ENCODE results near the gene PNPLA2. TPM values are rescaled to one million over a fixed set of nuclear protein-coding genes. Genes with fewer than 3 reads are reported as not detected.

Gene PNPLA2
- total RNA-seq, 1 donor from 2014 or later, result 346 TPM

DNA sequence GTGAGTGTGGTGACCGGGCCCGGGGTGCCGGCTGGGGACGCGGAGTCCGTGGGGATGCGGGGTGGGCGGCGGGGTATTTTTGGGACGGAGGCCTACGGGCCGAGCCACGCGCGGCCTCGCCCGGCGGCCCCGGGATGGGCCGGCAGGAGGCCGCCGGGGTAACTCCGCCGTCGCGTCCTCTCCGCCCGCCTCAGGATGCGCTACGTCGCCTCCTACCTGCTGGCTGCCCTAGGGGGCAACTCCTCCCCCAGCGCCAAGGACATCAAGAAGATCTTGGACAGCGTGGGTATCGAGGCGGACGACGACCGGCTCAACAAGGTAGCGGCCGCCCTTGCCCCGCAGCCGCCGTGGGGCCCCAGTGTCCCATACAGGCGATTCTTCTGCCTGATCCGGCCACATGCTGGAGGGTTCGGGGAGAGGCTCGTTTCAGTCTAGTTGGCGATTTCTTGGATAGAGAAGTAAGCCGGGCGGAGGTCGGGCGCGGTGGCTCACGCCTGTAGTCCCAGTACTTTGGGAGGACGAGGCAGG lies 8.6 kb upstream of the PNPLA2 start:
- intact Hi-C loops (cut with DNase I), result no loop called here
- no peak for ATAC-seq (ENCODE audit: poor library complexity)
- DNase-seq, result no peak

DNA sequence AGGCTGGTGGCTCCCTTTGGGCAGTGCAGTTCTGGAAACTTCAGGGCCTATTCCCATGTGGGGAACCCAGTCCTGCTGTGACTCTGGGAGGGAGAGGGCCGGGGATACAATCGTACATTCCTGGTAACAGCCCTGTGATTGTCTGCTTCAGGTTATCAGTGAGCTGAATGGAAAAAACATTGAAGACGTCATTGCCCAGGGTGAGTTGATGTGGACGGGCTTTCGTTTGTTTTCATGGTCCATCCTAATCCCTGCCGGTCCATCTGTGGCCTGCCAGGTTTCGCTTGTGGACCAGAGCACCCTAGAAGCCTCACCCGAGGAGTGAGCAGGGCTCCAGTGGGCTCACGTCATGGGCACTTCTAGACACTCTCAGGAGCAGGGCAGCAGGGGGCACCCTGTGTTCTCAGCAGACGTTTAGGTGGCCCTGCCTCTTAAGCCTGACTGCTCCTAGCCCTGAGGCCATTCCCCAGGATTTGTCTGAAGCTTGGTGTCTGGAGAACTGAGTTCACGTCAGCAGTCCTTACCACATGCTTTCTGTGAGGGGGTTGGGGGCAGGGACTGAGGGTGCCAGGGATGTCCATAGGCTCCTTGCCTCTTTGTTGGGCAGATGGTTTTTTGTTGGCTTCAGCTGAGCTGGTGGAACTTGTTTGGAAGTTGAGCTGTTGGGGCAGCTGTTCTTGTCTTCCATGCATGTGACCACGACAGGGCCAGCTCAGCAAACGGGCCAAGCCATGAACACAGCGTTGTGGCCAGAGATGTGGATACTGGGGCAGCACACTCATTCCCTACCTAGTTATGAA lies 7.1 kb upstream of the PNPLA2 start:
- DNase-seq, result no peak
- ATAC-seq (ENCODE audit: poor library complexity), result no peak
- intact Hi-C loops (cut with DNase I), result no loop called here

DNA sequence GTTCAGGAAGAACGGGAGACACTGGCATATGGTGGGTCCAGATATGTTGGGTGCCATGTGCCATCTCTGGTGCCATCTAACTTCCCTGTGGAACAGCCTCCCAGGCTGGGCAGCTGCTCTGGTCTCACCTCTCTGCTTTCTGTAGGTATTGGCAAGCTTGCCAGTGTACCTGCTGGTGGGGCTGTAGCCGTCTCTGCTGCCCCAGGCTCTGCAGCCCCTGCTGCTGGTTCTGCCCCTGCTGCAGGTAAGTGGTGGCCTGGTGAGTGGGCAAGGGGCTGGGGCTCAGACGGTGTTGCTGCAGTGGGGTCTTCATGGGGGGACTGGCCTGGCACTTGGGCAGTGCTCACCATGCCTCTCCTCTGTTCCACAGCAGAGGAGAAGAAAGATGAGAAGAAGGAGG lies 6.3 kb upstream of the PNPLA2 start:
- intact Hi-C loops (cut with DNase I), result no loop called here
- no peak for DNase-seq
- no peak for ATAC-seq (ENCODE audit: poor library complexity)

DNA sequence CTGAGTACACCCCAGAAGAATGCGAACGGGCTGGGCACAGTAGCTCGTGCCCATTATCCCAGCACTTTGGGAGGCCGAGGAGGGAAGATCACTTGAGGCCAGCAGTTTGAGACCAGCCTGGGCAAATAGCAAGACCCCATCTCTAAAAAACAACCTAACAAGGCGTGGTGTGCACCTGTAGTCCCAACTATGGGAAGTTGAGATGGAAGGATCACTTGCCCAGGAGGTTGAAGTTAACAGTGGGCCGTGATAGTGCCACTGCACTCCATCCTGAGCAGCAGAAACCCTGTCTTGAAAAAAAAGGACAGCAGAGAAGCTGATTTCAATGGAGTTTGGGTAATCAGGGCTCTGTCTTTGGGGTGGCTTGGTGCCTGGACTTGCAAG lies 5.7 kb upstream of the PNPLA2 start:
- ATAC-seq (ENCODE audit: poor library complexity) (no peak), DNase-seq (no peak)
- intact Hi-C loops (cut with DNase I), result no loop called here

DNA sequence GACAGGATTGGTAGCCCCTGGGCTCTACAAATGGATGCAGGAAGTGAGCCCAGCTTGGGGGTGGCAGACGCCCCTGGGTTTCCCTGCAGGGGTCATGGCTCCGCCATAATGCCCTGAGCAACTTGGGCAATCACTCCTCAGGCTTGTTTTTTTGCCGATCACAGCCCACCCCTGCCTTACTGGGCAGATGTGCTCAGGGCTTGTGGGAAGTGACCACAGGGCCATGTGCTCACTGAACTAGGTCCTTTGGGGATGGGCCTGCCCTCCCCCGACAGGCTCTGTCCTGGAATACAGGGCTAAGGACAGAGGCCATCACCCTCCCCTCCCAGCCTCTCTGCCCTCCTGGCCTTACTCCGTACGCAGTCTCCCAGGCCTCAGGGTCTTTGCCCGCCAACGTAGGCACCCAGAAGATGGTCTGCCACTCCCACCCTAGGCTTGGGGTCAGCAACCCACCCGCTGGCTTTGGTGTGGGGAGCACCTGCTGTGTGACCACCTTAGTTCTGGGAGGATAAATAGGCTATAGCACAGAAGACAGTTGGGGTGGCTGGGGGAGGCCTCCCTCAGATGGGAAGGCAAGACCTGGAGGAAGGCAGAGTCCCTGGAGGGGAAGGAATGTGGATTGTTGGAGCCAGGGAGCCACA lies 5.1 kb upstream of the PNPLA2 start:
- no peak for DNase-seq
- ATAC-seq (ENCODE audit: poor library complexity), result no peak
- intact Hi-C loops (cut with DNase I), result no loop called here

DNA sequence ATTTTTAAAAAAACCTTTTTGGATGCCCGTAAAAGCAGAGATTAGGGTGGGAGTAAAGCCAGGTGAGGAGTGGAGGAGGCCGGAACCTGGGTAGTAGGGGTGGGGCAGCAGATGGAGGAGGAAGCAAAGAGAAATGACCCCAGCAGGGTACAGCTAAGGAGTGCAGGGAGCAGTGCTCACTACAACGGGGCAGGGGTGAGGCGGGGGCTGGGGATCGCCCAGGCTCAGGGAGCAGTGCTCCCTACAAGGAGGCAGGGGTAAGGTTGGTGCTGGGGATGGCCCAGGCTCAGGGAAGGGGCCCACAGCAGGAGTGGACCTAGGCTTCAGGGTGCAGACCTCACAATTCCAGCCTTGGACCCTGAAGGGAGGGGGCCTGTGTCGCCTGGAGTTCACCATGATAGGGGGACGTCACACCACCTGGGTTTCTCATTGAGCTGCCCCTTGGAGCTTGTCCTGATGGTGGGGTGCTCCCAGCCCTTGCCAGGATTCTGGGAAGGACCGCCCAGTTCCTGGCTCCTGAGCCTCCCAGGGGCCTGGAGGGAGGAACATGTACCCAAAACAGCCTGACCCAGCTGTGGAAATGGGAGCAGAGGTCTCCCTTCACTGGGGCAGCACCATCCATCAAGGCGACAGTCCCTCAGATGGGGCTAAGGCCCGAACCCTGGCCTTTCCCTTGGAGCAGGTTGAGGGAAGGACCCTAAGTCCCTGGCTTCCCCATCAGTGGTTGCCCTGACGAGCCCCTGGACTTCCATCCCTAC lies 2.9 kb upstream of the PNPLA2 start:
- intact Hi-C loops (cut with DNase I), result no loop called here
- DNase-seq (no peak), ATAC-seq (ENCODE audit: poor library complexity) (no peak)

DNA sequence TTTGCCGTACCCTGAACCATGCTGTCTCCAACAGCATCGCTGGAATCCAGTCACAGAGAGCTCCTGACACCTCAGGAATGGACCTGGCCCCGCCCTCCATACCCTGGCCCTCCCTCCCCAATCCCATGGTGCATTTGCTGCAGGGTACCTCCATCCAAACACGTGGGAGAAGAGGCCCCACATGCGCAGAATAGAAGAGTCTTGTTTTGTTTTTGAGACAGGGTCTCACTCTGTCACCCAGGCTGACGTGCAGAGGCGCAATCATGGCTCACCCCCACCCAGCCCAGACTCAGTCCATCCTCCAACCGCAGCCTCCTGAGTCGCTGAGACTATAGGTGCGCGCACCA lies 2.3 kb upstream of the PNPLA2 start:
- no peak for ATAC-seq (ENCODE audit: poor library complexity)
- no peak for DNase-seq
- intact Hi-C loops (cut with DNase I), result no loop called here

DNA sequence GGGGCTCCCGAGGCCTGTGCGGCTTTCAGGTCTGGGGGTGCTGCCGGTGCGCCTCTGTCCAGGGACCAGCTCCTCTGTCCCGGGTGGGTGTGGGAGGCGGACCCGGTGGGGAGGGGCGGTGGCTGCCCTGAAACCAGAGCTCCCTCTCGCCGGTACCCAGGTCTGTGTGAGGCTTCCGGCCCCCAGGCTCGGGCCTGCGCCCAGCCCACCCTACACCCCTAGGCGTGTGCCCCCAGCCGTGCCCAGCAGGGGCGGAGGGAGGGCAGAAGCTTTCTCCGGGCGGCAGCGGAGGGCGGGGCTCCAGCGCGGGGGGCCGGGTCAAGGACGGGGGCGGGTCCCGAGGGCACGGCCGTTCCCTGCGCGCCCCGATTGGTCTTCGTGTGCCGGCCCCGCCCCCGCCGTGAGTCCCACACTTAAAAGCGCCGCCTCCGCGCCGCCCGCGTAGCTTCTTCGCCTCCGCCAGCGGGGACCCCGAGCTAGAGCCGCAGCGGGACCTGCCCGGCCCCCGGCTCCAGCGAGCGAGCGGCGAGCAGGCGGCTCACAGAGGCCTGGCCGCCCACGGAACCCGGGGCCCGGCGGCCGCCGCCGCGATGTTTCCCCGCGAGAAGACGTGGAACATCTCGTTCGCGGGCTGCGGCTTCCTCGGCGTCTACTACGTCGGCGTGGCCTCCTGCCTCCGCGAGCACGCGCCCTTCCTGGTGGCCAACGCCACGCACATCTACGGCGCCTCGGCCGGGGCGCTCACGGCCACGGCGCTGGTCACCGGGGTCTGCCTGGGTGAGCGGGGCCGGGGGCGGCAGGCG lies 616 bp downstream of the PNPLA2 start:
- ATAC-seq (ENCODE audit: poor library complexity) (peak; percentile 87), DNase-seq (peak; percentile 96)
- intact Hi-C loops (cut with DNase I), result no loop called here

DNA sequence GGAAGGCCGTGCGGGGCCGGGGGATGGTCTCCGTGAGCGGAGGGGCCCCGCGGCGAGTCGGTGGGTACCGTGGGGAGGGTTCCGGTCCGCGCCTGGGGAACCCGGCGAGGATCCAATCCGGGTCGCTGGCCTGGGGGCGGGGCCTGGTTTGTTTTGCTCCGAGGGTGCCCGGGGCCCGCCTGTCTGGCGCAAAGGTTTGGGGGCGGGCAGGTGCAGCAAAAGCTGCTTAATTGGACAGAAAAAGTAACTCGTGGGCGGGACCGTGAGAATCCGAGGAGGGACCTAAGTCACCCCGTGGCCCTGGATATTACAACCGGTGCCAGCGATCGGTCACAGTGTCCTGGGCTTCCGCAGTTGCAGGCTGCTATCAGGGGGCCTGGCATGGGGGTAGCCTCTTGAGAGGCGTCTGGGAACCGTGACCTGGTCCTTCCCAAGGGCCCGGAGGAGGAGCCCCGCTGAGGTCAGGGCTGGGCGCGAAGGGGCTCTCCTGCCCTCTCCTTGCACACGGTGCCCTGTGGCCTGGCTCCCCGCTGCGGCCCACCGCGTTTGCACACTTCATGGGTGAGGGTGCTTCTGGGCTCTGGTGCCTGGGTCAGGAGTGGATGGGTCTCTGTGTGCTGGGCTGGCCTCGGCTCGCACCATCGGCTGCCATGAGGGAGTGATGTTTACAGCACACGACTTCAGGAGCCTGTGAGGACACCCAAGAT lies 1.4 kb downstream of the PNPLA2 start:
- DNase-seq, result peak; percentile 94
- peak; percentile 72 for ATAC-seq (ENCODE audit: poor library complexity)
- intact Hi-C loops (cut with DNase I), result no loop called here

DNA sequence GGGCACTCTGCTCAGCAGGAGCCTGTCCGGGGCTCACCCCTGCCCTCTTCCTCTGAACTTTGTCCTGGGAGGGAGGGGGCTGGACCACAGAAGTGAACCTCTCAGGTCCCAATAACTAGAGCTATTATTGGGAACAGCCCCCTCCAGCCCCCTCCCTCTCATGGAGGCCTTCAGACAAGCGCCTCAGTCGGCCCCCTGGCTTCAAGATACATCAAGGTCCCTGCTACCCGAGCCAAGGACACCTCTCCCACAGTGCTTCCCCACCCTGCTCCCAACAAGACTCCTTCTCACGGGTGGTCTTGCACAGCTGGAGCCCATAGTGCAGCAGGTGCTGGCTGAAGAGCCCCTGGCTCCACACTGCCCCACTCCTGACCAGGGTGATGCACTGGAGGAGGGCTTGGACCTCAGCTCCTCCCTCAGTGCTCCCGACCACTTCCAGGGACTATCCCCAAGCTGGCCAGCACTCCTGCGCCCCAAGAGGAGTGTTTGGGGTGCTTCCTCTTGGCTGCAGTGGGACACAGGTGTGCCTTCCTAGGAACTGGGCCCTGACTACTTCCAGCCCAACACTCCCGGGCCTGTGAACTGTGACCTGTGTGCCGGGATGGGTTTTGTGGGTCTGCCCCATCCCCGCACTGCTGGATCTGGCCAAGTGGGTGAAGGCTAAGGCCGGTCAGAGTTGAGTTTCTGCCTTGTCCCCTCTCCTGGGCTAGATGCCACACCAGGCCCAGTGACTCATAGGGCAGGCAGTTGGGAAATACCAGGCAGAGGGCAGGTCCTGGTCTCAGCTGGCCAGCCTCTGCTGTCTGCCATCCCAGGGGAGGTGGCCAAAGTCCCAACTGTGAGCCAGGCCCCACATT lies 2.2 kb downstream of the PNPLA2 start:
- peak; percentile 61 for ATAC-seq (ENCODE audit: poor library complexity)
- intact Hi-C loops (cut with DNase I), result no loop called here
- peak; percentile 89 for DNase-seq

DNA sequence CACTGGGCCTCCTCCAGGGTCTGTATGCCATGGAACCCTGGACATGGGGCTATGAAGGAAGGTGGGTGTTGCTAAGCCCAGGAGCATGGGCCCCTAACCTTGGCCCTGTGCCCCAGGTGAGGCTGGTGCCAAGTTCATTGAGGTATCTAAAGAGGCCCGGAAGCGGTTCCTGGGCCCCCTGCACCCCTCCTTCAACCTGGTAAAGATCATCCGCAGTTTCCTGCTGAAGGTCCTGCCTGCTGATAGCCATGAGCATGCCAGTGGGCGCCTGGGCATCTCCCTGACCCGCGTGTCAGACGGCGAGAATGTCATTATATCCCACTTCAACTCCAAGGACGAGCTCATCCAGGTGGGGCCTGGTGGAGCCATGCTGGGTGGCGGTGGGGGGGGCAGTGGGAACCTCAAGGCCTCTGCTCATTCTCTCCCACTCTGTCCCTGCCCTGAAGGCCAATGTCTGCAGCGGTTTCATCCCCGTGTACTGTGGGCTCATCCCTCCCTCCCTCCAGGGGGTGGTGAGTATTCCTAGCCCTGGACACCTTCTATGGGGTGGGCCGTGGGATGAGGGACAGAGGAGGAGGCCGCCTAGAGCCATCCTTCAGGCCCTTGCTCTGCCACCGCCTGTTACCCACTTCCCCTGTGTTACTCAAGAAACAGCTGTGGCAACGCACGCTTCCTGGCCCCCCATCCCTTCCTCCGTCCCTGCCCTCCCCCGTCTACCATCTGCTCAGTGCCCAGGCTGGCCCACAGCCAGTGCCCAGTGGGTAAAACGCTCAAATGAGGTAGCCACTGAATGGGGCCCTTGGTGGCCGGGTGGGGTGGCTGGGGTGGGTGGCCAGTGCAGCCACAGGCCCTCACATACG lies 3.0 kb downstream of the PNPLA2 start:
- DNase-seq, result peak; percentile 79
- ATAC-seq (ENCODE audit: poor library complexity), result no peak
- intact Hi-C loops (cut with DNase I), result no loop called here

DNA sequence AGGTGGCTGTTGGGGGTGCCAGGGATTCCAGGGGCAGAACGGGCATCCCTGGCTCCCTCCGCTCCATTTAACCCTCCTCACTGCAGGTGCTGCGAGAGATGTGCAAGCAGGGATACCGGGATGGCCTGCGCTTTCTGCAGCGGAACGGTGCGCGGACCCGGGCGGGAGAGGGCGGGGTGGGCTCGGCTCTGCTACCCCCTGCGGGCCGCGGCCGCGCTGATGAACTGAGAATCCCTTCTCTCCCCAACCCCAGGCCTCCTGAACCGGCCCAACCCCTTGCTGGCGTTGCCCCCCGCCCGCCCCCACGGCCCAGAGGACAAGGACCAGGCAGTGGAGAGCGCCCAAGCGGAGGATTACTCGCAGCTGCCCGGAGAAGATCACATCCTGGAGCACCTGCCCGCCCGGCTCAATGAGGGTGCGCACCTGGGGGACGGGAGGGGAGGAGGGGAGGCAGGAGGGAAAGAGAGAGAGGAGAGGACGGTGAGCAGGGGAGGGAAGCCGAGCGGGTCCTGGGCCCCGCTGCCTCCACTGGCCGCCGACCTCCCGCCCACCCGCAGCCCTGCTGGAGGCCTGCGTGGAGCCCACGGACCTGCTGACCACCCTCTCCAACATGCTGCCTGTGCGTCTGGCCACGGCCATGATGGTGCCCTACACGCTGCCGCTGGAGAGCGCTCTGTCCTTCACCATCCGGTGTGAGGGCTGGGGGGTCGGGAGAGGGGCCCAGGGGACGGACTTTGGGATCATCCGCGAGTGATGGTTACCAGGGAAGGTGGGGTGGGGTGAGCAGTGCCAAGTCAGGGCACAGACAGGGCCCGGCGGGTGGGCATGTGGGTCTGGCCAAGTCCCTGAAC lies 5.0 kb downstream of the PNPLA2 start:
- ATAC-seq (ENCODE audit: poor library complexity) (no peak), DNase-seq (no peak)
- intact Hi-C loops (cut with DNase I), result no loop called here

DNA sequence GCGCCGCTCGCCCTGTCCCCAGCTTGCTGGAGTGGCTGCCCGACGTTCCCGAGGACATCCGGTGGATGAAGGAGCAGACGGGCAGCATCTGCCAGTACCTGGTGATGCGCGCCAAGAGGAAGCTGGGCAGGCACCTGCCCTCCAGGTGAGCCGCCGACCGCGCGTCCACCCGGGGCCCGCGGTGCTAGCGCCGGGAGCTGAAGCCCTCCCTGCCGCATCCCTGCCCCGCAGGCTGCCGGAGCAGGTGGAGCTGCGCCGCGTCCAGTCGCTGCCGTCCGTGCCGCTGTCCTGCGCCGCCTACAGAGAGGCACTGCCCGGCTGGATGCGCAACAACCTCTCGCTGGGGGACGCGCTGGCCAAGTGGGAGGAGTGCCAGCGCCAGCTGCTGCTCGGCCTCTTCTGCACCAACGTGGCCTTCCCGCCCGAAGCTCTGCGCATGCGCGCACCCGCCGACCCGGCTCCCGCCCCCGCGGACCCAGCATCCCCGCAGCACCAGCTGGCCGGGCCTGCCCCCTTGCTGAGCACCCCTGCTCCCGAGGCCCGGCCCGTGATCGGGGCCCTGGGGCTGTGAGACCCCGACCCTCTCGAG lies 5.7 kb downstream of the PNPLA2 start:
- no peak for DNase-seq
- intact Hi-C loops (cut with DNase I), result no loop called here
- no peak for ATAC-seq (ENCODE audit: poor library complexity)

DNA sequence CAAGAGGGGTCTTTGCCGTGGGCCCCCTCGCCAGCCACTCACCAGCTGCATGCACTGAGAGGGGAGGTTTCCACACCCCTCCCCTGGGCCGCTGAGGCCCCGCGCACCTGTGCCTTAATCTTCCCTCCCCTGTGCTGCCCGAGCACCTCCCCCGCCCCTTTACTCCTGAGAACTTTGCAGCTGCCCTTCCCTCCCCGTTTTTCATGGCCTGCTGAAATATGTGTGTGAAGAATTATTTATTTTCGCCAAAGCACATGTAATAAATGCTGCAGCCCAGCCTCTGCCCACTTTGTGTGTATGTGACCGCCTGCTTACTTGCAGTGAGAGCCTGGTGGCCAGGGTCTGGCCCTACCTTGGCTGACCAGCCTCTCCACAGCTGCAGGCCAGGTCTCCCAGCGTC lies 6.2 kb downstream of the PNPLA2 start:
- DNase-seq, result no peak
- intact Hi-C loops (cut with DNase I), result no loop called here
- no peak for ATAC-seq (ENCODE audit: poor library complexity)
